K562 treated with DMSO at 1 percent for 48 hours (cell line): Measurements from ENCODE around the gene CXCL9. TPM values are rescaled to one million over a fixed set of nuclear protein-coding genes. Genes with fewer than 3 reads are reported as not detected.

Source experiments
- total RNA-seq: library from RNA; unstranded; fragments of 300-600 nt; gene quantifications from 2 replicates; pipeline ENCODE4 v1.2.3, GENCODE V29; 2022; ENCODE audit warnings: low replicate concordance; ENCODE audit errors: extremely low read depth

CXCL9 gene
- not detected in 2 replicates for total RNA-seq

DNA sequence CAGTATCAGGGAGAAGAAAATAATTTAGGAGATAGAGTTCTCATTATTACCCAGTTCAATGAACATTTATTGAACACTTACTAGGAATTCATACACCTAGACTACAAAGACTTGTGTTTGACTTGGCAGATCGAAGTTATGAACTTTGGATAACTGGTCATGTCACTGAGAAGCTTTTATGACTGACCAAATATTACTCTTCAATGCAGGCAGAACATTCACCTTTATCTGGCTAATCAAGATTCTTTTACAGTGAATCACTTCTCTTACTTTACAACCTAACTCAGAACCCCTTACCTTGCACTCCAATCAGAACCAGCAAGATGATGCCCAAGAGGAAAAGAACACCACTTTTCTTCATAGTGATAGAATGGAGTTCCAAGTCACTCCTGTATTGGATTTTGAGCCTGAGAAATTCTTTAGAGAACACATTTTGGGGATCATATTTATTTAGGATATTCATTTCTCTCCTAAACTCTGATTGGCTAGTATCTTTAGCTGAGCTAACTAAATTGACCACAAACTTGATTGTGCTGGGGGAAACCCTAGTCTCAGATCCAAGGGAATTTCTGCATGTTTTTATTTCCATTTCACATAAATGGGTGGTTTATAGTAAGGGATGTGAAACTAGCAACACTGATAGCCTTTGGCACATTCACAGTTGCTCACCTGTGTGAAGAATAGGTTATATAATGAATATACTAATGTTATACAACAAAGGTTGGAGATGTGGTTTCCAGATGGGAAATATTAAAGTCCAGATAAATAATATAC lies at the start of gene CXCL9:
CXCL9 (minus strand) TSS at position 421 of the 774 bp plus-strand sequence; CDS start at position 361, 60 bp downstream.

GRCh38 chr4:76035799-76036380 lies 28.6 kb upstream of the CXCL9 start, which contains the start of gene CXCL11:
Gene CXCL11, minus strand, starts transcription at chr4:76036070. Its CDS starts 83 bp downstream, at chr4:76035987.

DNA sequence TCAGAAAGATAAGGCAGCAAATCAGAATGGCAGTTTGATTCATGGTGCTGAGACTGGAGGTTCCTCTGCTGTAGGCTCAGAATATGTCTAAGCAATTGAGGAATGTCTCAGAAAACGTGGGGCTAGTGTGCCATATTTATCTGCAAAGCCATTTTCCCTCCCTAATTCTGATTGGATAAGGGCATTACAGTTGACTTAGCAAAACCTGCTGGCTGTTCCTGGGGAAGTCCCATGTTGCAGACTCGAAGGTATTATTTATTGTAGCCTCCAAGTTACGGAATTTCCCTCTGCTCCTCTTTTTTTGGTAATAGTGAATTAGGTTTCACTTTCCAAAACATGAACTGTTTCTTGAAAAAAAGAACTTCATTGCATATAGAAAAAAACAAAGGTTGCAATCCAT lies 16.1 kb upstream of the CXCL9 start, which contains the start of gene CXCL10:
CXCL10 (minus strand) TSS at position 109 of the 400 bp plus-strand sequence; CDS start at position 43, 66 bp downstream.

Other genes starting within 250 kb of the CXCL9 start
- not detected in 2 replicates for gene PPEF2, start 105.1 kb downstream of the CXCL9 start, total RNA-seq
- gene NAAA, start 66.5 kb downstream of the CXCL9 start, total RNA-seq: not detected in 2 replicates
- gene SDAD1, start 16.6 kb downstream of the CXCL9 start, total RNA-seq: not detected in 2 replicates
- not detected in 2 replicates for gene CXCL10, start 16.0 kb upstream of the CXCL9 start, total RNA-seq
- not detected in 2 replicates for gene CXCL11, start 28.6 kb upstream of the CXCL9 start, total RNA-seq
- not detected in 2 replicates for gene ART3, start 67.2 kb upstream of the CXCL9 start, total RNA-seq
- gene NUP54, start 140.9 kb upstream of the CXCL9 start, total RNA-seq: not detected in 2 replicates
- gene SCARB2, start 206.3 kb upstream of the CXCL9 start, total RNA-seq: not detected in 2 replicates
- gene FAM47E, start 244.2 kb upstream of the CXCL9 start, total RNA-seq: not detected in 2 replicates